ENCODE measurements around the gene RHD.
"Not testable (repeated sequence)": the region's sequence is repeated elsewhere in the genome, so short reads cannot be mapped to it uniquely, and the experiment has no call there.

DNA sequence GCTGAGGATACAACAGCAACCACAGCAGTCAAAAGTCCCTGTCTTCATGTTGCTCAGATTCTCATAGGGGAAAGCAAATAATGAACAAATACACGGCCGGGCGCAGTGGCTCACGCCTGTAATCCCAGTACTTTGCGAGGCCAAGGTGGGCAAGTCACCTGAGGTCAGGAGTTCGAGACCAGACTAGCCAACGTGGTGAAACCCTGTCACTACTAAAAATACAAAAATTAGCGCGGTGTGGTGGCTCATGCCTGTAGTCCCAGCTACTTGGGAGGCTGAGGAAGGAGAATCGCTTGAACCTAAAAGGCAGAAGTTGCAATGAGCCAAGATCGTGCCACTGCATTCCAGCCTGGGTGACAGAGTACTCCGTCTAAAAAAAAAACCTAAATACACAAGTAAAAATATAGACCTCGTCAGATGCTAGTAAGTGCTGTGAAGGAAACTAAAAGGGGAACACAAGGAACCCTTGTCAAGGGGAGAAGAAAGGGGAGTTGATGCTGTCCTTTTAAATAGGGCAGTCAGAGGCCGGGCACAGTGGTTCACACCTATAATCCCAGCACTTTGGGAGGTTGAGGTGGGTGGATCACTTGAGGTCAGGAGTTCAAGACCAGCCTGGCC, 4.1 kb upstream of the RHD start:
- TF ChIP-seq, protein P1, sequence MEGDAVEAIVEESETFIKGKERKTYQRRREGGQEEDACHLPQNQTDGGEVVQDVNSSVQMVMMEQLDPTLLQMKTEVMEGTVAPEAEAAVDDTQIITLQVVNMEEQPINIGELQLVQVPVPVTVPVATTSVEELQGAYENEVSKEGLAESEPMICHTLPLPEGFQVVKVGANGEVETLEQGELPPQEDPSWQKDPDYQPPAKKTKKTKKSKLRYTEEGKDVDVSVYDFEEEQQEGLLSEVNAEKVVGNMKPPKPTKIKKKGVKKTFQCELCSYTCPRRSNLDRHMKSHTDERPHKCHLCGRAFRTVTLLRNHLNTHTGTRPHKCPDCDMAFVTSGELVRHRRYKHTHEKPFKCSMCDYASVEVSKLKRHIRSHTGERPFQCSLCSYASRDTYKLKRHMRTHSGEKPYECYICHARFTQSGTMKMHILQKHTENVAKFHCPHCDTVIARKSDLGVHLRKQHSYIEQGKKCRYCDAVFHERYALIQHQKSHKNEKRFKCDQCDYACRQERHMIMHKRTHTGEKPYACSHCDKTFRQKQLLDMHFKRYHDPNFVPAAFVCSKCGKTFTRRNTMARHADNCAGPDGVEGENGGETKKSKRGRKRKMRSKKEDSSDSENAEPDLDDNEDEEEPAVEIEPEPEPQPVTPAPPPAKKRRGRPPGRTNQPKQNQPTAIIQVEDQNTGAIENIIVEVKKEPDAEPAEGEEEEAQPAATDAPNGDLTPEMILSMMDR (IDR thresholded peaks at IDR 0.05): not testable (repeated sequence)
- TF ChIP-seq POLR2A (IDR thresholded peaks at IDR 0.05): not testable (repeated sequence)

Measured in adrenal gland (tissue), 5 donors.